HG02981 (cell line): ENCODE results near the gene ZBTB7C.

Experiments
- ATAC-seq: cut with Tn5 transposase; IDR thresholded peaks from one replicate; pipeline ENCODE4 v1.9.1; 2021; ENCODE audit warnings: mild to moderate bottlenecking, moderate library complexity; ENCODE audit not compliant: unreplicated experiment

Gene ZBTB7C

DNA sequence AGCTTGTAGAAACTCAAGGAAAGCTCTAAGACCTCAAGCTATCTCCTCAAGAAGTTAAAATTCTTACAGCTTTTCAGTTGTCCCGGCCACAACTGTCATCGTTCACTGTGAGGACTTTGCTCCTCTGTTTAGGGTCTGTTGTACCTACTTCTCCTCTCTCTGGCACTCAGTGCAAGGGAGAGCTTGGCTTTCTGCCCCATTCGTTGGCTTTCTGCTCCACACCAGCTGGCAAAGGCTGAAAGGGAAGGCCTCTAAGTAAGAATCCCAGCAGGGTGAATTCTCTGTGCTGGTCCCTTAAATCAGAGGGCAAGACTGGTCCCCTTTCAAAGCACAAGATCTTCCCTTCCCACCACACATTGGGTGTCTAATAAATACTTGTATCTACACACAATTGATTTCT is 17.3 kb downstream of the ZBTB7C start:
- ATAC-seq, result no peak

DNA sequence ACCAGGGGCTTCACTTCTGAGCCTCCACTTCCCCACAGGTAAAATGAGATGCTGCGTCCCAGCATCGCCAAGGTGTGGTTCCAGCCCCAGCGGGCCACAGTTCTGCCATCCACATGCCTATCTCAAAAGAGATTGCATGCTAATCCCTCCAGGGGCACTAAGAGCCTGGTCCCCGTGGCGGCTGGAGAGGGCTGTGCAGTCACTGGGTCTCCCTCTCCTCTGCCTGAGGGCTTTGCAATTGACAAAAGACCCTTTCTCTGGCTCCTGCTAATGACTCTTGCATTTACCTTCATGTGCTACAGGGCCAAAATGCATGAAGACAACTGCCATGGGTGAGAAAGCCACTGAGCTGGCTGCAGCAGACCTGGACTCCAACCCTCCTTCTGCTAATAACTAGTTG is 18.5 kb downstream of the ZBTB7C start:
- ATAC-seq, result no peak

DNA sequence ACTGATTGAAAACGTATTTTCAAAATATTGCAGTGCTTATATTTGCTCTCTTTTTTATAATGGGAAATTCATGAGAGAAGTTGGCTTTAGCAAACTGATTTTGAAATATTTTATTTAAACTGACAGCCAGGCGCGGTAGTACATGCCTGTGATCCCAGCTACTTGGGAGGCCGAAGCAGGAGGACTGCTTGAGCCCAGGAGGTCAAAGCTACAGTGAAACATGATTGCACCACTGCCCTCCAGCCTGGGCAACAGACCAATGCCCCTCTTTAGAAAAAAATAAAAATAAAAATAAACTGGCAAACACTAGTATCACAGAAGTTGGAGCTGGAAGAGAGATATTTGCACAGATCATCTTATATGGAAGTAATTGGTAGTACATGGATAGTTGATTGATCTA is 20.7 kb downstream of the ZBTB7C start:
- no peak for ATAC-seq

DNA sequence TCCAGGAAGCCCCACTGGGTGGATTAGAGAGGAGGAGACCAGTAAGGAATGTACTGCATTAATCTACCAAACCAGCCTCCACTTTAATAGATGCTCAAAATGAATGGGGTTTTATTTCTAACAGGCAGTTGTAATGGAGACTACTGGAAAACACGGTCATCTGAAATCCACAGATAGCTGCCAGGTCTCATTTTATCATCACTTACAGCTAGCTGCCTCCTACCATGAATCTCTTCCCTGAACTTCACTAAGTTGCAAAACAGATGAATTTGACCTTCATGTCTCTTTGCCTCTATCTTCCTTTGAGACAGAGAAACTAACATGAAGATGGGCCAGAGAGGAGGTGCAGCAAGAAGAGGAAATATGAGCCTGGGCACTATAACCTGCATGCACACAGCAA is 21.9 kb downstream of the ZBTB7C start:
- no peak for ATAC-seq

DNA sequence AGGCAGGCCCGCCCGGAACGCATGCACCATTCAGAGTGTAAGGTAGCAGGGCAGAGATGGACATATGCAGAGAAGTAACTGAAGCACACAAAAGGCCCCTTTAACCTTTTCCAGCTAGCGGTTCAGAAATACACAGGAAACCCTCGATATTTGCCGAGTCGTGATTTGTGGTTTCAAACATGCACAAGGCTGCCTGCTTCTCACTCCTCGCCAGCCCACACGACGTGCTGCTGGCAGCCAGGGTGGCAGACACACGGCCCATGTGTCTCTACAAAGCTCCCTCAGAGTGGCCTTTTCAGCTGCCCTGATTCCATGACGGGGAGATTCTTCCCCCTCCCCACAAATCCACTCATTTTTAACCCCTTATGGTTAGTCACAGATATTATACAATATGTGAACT is 23.6 kb downstream of the ZBTB7C start:
- no peak for ATAC-seq

DNA sequence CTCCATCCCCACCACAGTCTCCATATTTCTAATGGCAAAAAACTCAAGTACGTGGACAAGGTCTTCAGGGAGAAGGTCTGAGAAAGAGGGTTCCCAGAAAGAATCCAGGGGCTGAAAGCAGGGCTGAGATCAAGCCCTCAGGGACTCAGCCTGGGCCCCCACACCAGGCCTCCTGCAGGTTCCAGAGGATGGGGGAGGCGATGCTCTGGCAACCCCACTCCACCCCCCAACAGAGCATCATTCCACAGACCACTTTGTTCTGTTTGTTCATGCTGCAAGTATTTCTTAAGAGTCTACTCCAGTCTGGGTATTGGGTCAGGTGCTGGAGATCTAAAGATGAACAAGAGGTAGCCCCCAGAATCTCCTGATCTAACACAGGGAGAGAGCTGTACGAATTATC is 32.2 kb downstream of the ZBTB7C start:
- ATAC-seq, result no peak

DNA sequence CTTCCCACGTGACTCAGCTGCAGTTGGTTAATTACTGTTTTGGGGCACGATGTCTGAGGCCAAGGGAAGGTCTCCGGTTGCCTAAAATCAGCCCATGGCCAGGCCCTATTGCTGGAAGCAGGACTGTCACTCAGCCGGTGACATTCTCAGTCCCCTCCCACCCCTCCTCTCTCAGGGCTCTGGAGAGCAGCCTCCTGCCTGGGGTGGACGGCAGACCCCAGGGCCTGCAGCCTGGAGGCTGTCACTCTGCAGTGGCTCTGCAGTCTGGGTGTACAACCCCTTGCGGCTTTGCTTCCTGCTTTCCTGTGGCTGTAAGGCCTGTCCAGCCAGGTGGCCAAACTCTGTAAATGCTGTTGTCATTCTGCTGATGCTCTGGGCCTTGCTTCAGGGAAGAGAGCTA is 32.8 kb downstream of the ZBTB7C start:
- no peak for ATAC-seq

DNA sequence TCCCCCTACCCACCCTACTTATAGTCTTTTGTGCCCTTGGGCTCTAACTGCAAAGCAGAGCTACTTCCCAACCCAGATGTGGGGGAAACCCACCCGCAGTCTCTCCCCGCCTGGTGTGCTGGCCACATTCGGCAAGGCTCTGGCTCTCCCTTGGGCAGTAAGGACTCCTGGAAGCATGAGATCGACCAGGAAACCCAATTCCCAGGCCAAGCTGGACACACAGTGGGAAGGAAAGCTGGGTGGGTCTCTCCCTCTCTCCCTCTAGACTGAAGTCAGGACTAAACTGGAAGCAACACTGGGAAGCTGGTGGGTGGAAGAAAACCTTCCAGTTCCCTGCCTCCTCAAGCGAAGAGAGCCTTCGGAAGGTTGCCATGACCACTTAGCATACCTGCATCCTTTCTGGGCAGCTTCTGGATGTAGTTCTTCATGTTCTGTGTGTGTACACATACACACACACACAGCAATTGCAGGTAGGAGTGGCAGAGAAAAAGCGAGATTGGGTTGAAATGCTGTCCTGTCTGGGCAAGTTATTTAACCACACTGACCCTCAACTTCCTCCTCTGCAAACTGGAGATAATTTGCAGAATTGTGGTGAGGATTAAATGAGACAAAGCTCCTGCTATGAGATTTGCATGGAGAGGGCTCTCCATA is 33.9 kb downstream of the ZBTB7C start:
- ATAC-seq, result no peak

DNA sequence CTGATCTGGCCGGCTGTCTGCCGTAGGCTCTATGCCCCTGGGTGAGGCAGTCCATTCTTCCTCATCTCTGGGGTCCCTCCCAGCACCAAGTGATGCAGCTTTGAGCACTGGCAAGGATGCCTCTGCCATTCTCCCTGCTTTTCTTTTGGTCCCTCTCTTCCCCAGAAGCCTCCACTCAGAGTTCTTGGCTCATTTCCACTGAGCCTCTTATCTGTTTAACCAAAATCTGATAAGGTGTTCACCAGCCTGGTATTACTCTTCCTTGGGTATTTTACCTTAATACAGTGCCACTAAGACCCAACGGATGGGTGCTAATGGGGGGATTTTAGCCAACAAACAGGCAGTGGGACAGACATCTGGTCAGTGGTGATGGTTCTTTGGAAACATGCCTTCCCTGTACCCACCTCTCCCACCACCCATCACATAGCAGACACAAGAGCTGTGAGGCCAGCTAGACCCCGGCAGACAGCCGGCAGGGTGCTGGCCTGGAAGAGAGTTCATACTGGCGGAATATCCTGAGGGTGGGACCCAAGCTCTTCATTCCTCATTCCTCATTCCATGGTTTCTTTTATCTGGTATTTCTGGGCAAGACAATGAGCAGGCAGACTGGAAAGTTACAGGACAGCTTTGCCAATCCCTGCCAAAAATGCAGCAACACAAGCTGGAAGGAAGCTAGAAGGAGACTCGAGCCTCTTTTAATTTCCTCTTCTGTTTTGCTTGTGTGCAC is 34.6 kb downstream of the ZBTB7C start:
- no peak for ATAC-seq

DNA sequence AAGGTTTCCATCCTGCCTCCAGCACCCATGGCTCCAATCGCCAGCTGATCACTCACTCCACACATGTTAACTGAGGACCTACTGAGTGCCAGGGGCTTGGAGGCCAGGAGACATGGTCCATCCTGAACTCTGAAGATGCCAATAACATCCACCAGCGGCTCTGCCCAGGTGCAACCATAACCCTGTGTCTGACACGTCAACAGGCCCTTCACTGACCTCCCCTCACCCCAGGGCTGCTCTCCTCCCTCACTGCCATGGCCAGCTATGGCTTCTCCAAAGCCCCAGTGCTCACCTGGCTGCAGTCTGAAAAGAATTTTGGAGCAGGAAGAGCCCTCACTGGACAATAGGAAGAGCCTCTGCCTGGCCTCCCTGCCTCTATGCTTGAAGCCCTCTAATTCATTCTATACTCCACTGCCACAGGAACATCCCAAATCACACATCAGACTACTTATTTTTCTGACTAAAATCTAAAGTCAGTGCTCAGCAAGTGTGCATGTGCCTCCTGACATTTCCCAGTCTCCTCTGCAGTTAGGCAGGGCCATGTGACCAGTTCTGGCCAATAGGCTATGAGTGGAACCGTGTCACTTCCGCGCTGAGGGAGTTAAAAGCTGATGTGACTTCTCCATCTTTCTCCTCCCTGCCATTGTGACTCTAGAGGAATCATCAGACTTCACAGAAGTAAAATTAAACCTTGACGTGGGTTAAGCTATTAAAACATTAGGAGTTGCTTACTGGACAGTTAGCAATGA is 37.2 kb downstream of the ZBTB7C start:
- ATAC-seq, result no peak

DNA sequence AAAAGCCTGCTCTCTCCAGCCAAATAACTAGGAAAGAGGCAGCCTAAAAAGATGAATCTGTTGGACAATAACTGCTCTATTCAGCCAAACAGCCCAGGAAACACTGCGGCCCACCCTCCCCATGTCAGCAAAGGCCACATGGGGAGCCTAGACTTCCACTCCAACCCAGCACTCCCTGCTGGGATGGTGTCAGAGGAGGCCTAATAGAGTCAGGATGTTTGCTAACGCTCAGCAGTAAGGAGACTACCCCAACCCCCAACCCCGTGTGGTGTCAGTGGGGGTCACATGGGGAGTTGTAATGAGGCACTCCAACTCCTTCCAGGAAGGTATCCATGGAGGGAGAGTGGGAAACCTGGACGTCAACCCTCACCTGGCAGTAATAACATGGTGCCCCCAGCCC is 41.6 kb downstream of the ZBTB7C start:
- no peak for ATAC-seq

DNA sequence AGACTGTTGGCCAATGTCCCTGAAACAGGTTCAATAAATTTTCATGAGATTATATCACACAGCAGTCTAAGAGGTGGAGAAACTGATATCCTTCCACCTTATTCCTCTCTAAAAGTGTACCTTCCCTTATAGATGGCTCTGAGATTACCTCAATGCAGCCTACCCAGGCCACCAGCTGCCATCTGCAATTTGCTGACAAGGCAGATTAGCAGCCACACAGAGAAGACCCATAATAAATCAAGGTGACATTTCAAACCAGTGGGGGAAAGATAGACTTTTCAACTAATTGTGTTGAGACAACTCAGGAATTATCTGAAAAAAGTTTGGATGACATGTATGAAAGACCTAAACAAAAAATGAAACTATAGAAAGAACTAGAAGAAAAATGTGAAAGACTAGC is 43.2 kb downstream of the ZBTB7C start:
- no peak for ATAC-seq

DNA sequence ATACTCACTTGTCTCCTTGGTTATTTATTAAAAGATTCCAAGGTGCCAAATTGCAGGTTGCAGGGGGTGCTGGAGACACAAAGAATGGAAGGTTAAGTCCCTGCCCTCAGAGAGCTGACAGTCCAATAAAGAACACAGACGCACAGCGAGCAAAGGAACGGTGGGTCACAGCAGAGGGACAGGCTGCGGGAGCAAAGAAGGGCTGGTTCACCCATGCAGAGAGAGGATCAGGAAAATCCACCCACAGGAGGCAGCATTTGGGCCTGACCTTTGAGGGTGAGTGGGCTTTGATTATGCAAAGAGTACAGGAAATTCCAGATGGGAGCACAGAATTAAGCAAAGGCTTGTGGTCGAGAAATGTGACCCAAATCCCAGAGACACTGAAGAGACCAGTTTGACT is 45.0 kb downstream of the ZBTB7C start:
- no peak for ATAC-seq

DNA sequence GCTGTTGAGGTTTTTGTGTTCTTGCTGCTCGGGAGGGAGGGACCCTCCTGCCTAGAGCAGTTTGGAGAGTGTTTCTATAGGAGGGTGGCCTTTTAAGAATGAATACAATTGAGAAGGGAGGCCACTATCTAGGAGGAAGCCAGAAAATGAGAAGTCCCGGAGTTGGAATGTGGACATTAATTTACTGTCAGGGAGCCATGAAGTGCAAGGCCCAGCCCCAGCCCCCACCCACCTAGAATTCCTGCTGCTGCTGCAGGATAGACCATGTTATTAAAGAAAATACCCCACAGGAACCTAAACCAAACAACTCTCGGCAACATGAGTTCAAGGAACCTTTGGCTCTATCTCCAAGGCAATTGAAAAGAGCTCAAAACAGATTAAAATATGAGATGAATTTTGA is 46.0 kb downstream of the ZBTB7C start:
- no peak for ATAC-seq

DNA sequence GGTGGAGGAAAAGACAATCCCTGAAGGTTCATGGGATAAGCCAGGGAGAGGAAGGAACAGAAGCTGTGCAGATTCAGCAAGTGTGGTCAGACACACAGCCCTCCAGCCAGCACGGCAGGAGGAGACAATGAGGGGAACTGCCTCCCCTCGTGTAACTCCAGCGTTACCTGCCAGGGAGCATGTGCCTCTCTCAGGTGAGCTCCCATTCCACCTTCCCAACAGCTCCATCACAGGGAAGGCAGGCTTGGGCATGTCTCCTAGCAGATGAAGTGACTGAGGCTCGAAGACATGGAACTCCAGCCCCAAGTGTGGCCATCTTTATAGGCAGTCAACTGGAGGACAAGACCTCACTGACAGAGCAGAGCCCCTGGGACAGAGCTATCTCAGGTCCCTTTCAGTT is 47.4 kb downstream of the ZBTB7C start:
- ATAC-seq, result no peak

DNA sequence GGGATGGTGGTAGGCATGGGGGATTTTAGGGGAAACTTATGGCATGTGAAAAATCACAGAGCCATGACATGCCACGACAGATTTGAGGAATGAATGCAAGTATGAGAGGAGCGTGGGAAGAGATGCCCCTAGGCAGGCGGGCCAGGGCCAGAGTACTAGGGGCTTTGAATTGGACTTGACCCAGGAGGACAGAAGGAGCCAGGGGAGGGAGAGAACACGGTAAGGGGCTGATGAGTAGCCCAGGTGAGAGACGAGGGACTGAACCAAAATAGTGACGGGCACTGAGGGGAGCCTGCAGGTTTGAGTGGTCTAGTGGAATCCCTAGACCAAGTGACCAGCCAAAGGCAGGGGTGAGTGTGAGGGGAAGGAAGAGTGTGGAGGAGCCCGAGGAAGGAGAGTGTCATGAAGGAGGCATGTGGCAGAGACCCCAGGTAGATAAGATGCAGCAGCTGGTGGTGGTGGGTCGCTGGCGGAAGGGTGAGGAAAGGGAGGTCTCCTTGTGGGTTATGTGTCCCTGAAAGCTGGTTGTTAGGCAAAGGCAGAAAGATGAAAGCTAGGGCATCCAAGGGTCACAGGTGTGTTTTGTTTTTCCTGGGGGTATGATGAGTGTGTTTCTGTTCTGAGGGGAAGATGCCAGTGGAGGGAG is 48.7 kb downstream of the ZBTB7C start:
- no peak for ATAC-seq

DNA sequence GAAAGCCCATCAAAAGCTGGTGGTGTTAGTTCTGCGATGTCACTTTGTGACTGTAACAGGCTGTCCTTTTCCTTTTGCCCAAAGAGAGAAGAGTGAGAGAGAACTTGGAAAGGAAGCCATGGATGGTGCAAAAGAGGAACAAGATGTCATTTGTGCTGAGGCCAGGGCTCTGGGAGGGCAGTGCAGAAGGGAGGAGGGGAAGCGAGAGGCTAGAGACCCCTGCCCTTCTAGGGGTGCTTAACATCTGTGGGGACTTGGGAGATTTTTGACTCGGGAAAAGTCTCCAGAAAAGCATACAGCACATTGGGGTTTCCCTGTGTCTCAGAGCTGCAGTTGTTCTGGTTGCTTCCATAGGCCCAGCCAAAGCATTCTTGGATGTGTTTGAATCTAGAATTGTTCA is 49.6 kb downstream of the ZBTB7C start:
- ATAC-seq, result no peak

DNA sequence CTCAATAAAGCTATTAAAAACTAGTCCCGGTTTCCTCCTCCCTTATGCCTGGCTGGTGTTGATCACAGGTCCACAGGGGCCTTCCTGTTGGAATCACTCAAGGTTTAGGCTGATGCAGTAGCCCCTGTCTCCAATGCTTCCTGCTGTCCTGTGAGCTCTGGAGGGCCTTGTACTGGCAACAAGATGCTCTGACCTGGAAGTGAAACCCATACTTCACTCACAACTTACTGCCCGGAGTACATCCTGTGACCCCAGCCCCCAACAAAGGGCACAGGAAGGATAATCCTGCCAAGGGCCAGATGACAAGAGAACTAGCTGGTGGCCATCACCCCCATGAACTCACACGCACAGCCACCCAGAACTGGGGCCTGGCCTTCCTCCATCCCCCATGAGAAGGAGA is 50.3 kb downstream of the ZBTB7C start:
- no peak for ATAC-seq

DNA sequence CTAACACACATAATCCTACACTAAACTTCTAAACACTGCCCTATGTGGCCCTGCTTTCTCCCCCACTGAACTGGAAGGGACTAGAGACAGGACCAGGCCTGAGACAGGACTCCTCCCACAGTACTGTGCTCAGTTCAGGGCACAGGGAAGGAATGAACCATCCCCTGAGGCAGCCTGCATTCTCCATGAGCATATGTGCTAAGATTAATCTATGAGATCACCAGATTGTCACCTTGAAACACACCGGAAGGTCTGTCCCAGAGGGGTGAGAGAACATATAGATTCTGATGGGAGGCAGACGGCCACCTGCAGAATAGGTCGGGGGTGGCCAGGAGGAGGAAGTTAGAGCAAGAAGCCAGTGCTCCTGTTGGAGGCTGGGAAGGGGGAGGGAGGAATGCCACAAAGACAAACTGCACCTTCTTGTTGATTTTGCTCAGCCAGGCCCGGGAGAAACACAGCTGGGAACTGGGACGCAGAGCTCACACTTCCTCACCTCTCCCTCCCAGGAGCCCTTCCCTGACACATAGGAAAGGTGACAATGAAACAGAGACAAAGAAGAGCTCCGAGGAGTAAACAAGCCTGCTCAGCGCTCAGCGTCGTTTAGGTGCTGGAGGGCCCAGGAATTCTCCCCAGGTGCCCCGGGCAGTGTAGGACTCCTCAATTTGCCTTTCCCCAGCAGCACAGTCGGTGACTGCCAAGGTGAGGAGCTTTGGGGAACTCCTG is 52.1 kb downstream of the ZBTB7C start:
- no peak for ATAC-seq

DNA sequence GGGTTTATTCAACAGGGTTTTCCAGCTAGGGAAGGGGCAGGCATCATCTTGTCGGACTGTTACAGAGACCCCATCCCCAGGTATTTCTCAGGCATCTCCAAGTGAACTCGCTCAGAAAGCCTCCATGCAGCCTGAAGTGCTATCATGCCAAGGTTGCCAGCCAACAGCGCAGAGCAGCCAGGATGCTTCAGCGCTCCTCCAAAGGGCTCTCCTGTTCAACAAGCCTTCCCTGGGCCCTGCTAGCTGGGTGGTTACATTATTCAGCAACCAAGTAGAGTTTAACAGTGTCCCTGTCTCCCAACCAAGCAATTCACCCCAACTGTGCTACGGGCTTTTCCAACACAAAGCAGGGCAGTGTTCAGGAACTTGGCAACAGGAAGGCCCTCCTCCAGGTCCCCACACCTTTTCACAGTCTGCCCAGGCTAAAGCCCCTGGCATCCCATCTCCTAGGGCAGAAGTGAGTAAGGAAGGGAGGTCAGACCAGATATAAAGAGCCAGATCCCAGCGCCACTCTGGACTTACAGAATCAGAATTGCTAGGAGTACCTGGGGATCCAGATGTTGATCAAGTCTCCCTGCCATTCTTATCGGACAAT is 52.9 kb downstream of the ZBTB7C start:
- ATAC-seq, result no peak
